ENCODE data around the gene TTC39C. TPM values are rescaled to one million over a fixed set of nuclear protein-coding genes. Genes with fewer than 3 reads are reported as not detected.
"Not testable (repeated sequence)": the region's sequence is repeated elsewhere in the genome, so short reads cannot be mapped to it uniquely, and the experiment has no call there.

TTC39C gene
- total RNA-seq, 4 donors from 2014 or later, result 24.7 to 39.1 (median 34.2) TPM

GRCh38 chr18:24024425-24024824 lies 9.9 kb downstream of the TTC39C start:
- TF ChIP-seq CTCF (IDR thresholded peaks at IDR 0.05), result no peak
- ATAC-seq (ENCODE audit: low FRiP score) (no peak), DNase-seq (ENCODE audit: low spot score) (no peak)

- TF ChIP-seq CTCF (IDR thresholded peaks at IDR 0.05), result no peak
- ATAC-seq (ENCODE audit: low FRiP score) (no peak), DNase-seq (ENCODE audit: low spot score) (no peak)
These were observed 11.9 kb downstream of the TTC39C start for GRCh38 chr18:24026457-24026856.

GRCh38 chr18:24027156-24027827 lies 12.7 kb downstream of the TTC39C start:
- DNase-seq (ENCODE audit: low spot score), result no peak
- ATAC-seq (ENCODE audit: low FRiP score), result peak; percentile 88
- TF ChIP-seq CTCF (IDR thresholded peaks at IDR 0.05), result no peak

DNA sequence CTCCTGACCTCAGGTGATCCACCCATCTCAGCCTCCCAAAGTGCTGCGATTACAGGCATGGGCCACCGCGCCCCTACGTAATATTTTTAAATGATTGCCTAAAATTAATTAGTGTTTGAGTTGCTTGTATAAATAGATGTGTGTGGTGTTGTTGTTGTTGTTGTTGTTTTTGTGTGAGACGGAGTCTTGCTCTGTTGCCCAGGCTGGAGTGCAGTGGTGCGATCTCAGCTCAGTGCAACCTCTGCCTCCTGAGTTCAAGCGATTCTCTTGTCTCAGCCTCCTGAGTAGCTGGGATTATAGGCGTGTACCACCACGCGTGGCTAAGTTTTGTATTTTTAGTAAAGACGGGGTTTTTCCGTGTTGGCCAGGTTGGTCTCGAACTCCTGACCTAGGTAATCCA lies 14.4 kb downstream of the TTC39C start:
- not testable (repeated sequence) for ATAC-seq (ENCODE audit: low FRiP score); DNase-seq (ENCODE audit: low spot score)

GRCh38 chr18:24031318-24031717 lies 16.8 kb downstream of the TTC39C start:
- no peak for ATAC-seq (ENCODE audit: low FRiP score)
- TF ChIP-seq CTCF (IDR thresholded peaks at IDR 0.05), result no peak

GRCh38 chr18:24031916-24032315 lies 17.4 kb downstream of the TTC39C start:
- no peak for ATAC-seq (ENCODE audit: low FRiP score)
- DNase-seq (ENCODE audit: low spot score), result no peak
- TF ChIP-seq CTCF (IDR thresholded peaks at IDR 0.05), result no peak

More at GRCh38 chr18:24031318-24031717, 16.8 kb downstream of the TTC39C start:
- DNase-seq (ENCODE audit: low spot score), result no peak

DNA sequence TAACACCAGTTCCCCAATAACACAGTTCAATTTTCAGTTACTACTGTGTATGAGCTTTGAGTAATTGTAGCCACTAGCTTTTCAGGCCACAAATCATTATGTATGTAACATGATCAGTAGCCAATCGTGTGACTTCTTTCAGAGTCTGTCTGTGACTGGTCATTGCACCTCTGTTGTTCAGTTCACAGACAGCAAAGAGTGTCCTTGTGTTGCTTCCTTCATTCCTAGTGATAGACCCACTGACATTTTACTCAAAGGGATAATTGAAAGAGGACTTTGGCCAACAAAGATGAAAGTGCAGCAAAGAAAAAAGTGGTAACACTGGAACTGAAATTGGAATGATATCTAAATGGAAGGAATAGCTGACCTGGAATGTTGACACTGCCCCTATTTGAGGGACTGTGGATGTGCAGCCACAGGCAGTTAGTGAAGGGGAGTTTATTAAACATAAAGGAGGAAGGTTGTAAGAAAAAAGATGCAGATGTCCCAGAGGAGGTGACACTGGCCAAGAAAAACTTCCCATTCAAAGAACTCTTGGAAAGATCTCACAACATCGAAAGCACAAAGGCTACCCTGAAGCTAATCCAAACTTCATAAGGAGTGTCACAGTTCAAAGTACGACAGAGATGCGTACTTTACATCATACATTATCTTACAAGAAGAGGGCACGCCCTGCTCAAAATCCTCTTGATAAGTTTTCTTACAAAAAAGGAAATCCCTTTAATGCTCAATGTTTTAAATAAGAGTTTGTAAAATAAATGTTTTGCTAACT lies 19.3 kb downstream of the TTC39C start:
- no peak for ATAC-seq (ENCODE audit: low FRiP score)
- TF ChIP-seq CTCF (IDR thresholded peaks at IDR 0.05), result no peak

More for the DNA sequence above, 19.3 kb downstream of the TTC39C start:
- DNase-seq (ENCODE audit: low spot score), result no peak

Measured in omental fat pad (tissue), 4 donors.